GM21723 (cell line): Measurements from ENCODE around the gene STAC2.
"Not testable (repeated sequence)": the region's sequence is repeated elsewhere in the genome, so short reads cannot be mapped to it uniquely, and the experiment has no call there.

Experiments
- ATAC-seq: cut with Tn5 transposase; IDR thresholded peaks from one replicate; pipeline ENCODE4 v1.9.1; 2021; ENCODE audit warnings: mild to moderate bottlenecking, moderate library complexity; ENCODE audit not compliant: unreplicated experiment

Gene STAC2

DNA sequence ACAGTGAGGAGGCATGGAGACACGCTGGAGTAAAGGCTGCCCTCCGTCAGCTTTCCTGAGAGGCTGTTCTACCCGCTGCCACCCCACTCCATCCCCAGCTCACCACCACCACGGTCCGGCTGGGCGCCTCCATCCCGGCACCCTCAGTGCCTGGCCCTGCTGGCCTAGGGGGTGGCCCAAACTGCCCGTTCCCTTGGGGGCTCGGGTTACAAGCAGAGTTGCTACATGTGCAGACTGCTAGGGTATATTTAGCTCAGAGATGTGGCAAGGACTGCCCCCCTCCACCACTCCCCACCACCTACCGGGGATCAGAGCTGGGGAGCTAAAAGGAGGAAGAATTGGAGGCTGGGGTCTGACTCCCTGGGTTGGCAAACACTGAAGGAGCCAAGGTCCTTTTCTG lies 32.4 kb downstream of the STAC2 start:
- no peak for ATAC-seq

DNA sequence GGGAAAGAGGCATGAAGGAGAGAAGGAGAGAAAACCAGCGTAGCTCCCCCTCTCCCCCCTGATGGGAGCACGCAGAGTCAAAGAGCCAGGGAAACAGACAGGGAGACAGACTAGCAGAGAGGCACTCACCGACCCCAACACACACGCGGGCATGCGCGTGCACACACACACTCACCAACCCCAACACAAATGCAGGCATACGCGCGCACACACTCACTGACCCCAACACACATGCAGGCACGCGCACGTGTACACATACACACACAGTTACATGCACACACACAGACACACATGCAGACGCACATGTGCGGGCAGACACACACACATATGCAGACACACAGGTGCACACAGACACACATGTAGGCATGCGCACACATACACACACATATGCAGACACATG lies 32.8 kb downstream of the STAC2 start:
- ATAC-seq, result no peak

DNA sequence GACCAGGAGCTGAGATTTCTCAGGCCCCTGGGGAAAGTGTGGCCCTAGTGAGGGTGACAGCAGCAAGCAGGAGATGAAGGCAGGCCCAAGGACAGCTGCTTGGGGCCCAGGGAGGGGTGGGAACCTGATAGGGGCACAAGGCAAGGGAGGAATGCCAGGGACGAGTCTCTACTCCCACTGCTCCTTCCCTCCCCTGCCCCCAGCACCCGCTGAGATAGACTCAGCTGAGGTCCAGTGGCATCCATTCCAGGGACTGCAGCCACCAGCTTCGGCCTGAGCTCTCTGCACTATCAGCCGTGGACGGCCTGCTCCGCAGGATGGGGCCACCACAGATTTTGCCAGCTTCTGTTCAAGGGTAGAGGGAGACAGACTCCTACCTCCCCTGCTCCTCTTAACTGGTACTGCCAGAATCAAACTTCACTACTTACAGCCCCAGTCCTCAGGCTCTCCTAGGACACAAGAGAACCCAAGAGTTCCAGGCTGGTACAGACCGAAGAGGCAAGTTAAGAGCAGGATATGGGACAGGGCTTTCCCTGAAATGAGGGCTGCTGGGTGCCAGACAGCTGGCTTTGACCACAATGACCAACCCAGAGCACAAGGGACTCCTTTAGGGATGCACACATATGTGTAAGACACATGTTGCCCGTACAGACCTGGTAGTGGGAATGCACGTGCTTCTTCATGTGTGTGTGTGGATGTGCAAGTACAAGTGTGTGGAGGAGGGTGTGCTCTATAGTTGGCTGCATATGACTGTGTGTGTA lies 33.8 kb downstream of the STAC2 start:
- ATAC-seq, result no peak

DNA sequence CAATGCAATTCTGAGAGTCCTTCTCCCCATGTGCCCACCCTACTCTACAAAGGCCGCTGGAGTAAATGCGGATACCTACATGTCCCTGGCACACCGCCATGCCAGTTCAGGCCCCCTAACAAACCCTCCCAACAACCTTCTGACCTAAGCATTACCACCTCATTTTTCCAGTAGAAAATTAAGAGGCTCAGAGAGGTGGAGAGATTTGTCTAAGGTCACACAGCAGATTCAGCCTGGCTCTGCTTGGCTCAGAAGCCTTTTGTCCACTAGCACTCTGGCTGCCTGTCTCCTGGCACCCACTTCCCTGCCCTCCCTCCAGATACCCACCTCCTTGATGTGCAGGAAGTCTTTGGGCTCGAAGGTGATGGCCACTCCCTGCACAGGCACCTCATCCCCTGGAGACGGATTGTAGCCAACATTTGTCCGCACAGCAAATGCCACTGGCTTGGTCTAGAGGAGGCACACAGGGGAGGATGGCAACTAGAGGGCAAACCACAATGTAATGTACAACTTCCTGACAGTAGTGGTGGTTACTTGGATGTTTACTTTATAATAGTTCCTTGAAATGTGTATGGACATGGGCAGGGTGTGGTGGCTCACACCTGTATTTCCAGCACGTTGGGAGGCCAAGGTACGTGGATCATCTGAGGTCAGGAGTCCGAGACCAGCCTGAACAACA lies 38.5 kb downstream of the STAC2 start:
- ATAC-seq, result no peak

DNA sequence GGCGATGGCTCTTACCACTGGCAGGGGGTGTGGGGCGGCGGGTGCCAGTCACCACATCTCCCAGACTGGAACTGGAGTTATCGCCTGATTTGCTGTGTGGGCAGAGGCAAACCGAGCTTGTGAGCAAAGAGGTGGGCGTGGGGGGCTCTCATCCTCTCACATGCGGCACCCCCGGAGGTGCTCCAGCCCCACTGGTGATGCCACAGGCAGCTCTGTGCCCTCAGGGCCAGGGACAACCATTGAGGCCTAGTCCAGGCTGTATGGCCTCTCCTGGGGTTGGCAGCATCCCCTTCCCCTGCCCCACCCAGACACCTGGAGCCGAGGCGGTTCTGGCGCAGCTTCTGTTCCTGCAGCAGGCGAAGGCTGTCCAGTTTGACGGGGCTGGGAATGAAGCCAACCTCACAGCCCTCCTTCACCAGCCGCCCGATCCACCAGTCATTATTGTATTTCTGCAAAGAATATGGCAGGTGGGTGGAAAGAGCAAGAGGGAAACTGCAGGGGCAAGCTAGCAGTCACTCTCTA lies 39.2 kb downstream of the STAC2 start:
- no peak for ATAC-seq

DNA sequence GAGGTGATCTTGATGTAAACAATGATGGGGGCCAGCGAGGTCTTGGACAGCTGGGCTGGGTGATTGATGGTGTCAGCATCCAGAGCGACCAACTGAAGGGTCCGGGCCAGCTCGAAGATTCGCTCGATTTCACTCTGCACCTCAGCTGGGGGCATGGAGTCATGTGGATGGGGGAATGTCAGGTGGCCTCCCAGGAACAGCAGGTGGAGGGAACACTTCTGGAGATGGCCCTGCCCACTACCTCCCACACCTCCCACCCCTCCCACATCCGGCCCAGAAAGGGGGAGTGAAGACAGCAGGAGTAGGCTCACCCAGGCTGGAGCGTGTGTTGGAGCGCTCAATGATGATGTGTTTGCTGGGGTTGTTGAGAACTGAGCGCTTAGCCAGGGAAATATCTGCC lies 42.0 kb downstream of the STAC2 start:
- ATAC-seq, result no peak

DNA sequence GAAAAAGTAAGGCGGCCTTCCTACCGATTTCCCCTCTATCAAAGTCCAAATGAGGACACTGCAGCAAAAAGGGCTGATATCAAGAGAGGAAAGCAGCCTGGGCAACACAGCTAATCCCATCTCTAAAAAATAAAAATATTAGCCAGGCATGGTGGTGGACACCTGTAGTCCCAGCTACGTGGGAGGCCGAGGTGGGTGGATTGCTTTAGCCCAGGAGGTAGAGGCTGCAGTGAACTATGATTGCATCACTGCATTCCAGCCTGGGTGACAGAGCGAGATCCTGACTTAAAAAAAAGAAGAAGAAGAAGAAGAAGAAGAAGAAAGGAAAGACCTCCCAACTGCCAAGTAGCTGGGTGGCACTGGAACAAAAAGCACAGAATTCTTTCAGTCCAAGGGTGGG lies 42.7 kb downstream of the STAC2 start:
- no peak for ATAC-seq

DNA sequence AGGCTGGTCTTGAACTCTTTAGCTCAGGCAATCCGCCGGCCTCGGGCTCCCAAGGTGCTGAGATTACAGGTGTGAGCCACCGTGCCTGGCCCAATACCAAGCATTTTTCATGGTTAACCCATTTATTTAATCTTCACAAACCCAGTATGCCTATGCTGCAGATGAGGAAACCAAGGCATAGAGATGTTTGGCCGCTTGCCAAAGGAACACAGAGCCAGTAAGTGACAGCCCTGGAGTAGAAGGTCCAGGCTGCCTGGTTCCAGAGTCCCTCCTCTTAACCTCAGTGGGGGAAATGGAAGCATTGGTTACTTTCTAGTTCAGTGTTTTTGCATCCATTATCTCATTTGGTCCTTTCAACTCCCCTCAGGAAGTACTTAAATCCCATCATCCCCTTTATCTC lies 44.4 kb downstream of the STAC2 start:
- no peak for ATAC-seq

DNA sequence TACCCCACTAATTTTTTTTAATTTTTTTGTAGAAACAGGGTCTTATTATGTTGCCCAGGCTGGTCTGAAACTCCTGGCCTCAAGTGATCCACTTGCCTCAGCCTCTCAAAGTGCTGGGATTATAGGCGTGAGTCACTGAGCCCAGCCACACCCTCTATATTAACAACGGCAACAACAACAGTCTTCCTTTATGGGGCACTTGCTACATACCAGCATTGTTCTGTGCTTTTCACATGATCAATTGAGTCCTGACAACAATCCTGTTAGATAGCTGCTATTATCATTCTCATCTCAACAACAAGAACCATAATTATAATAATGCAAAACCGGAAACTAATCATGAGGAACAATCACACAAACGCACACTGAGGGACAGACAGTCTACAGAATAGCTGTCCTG lies 47.2 kb downstream of the STAC2 start:
- no peak for ATAC-seq

DNA sequence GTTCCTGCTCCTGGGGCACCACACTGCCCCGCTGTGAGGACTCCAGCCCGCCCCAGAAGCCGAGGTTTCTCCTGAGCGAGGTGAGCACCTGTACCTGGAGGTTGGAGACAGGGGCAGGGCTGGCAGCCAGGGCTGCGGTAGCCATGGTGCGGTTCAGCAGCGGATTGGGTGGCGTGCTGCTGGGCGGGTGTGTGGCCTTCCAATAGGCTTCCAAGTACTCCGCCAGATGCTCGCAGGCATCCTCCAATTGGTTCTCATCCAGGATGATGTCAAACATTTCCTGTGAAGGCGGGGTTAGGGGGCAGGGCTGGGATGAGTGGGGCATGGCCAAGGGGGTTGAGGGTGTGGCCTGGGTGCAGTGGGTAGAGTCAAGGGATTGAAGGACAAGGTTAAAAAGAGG lies 48.5 kb downstream of the STAC2 start:
- ATAC-seq, result no peak

DNA sequence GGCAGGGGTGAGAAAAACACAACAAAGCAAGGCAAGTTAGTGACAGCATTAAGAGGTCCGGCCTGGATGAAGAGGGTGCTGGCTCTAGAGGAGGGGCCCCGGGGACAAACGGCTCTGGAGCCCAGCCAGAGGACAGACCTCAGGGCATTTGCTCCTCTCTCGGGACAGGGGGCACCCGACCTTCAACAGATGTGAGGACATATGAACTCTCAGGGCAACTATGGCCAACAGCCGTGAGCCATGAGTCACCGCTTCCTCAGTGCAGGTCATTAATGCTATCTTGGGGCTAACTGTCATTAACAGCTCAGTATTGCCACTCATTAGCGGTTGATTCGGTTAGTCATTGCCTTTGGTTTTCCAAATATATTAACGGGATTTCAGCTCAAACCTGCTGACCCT lies 50.1 kb downstream of the STAC2 start:
- ATAC-seq, result no peak

DNA sequence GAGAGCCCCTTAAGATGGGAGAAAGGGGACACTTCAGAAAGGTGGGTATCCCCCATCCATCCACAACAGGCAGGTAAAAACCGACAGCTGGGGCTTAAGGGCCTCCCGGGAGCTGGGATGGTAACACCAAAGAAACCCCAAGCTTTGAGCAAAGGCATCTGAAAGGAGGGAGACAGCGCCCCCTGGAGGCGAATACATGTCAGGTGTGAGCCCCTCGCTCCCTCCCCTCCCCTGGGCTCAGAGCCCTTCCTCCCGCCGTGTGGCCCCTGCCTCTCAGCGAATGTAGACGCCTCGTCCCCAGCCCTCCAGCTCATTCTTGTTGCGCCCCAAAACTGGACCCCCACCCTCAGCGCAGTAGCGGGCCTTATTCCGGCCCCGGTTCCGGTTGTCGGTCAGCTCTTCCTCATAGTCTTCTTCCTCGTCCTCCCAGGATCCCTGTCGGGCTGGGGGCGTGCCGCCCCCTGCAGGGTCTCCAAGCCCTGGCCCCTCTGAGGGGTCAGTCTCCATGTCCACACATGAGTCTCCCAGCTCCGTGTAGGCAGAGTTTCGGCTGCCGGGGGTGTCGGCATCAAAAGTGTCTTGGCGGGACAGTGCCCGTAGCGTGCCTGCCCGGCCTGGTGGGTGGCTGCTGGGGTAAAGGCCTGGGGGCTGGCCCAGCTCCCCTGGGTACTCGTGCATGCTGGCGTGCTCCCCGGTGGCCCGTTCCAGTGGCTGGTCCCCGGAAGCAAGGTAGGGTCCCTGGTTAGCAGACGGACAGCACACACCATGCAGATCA lies 50.6 kb downstream of the STAC2 start:
- no peak for ATAC-seq

DNA sequence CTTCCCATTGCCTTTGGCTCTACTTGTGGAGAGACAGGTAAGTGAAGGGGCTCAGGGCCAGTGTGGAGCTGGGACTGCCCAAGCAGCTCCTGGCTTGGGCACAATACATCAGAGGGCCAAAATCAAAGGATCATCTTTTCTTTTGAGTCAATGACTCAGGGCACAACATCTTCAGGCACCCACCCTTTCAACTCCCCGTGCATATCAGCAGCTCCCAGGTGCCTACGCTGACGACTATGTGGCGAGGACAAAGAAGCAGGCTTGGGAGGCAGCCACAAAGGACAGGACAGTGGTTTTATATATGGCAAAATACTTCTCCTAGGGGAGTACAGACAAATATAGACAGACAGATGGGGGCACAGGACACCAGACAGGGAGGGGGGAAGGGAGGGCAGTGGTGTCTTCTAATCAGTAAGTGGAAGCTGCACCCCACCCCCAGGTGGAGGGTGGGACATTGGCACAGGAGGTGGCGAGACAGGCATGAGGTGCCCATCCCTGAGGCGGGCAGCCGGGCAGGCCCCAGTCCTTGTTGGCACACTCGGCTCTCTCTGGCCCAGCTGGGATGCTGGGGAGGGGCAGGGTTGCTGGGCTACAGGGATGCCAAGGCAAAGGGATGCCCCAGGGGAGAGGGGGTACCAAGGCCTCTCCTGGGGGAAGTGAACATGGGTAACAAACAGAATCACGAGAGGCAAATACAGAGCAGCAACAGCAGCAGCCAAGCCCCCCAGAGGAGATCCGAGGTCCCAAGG lies 52.0 kb downstream of the STAC2 start:
- no peak for ATAC-seq

DNA sequence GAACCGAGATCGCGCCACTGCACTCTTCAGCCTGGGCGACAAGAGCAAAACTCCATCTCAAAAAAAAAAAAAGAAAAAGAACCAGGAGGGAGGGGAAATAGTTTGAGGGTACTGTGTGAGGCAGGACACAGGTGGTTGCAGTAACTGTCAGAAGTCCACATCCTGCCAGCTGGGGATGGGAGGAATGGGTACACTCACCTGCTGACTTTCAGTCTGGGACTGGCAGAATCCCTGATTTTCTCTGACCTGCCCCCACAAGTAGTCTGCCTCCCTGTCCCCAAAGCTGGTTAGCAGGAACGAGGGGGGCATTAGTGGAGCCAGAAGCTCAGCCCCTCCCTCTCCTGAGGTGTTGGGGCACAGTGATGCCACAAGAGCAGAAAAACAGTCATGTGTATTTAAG lies 52.7 kb downstream of the STAC2 start:
- no peak for ATAC-seq

DNA sequence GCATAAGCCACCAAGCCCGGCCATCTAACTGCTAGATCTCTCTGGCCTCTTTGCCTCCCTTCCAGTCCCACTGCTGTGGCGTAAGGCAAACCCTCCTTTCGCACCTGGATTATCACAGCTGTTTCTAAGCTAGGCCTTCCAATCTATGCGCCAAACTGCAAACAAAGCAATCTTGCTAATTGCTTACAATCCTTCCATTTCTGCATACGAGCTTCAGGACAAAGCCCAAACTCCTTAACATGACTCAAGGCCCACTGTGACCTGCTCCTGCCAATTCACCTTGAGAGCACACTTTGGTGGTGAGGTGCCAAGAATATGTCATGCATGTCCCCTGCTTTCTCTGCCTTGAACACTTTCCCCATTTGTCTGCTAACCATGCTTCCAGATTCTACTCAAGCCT lies 53.8 kb downstream of the STAC2 start:
- no peak for ATAC-seq

DNA sequence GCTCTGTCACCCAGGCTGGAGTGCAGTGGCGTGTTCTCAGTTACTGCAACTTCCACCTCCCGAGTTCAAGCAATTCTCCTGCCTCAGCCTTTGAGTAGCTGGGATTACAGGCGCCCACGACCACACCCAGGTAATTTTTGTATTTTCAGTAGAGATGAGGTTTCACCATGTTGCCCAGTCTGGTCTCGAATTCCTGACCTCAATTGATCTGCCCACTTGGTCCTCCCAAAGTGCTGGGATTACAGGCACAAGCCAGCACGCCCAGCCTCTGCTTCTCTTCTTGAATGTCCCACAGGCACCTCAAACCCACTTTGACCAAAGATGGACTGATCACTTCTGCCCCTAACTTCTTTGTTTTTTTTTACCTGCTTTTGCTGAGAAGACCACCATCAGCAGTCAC lies 55.2 kb downstream of the STAC2 start:
- no peak for ATAC-seq

DNA sequence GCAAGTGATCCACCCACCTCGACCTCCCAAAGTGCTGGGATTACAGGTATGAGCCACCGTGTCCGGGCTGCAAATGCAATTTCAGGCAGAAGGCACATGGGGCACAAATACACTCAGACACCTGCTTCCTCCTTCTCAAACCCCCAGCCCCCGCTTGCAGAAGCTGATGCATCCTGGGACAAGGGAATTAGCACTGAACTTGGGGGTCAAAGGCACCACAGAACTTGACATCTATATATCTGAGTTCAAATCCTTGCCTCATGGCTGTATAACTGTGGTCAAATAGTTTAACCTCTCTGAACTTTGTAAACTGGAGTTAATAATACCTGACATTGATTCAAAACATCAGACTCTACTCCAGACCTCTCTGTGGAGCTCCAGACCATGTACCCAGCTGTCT lies 55.6 kb downstream of the STAC2 start:
- ATAC-seq, result no peak

DNA sequence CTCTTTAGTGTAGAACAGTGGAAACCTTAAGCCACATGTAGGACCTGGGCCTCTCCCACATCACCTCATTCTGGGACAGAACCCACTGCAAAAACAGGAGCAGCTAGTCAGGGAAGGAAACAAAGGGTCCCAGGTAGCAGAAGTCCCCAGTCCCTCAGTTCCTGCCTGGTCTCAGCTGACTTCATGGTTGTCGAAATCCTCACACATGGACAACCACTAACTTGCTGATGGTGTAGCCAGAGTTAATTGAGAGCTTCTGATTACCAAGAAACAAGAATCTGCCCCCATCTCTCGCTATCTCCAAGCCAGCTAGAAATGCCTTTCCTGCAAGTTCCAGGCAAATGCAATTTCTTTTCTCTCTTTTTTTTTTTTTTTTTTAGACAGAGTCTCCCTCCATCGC lies 56.2 kb downstream of the STAC2 start:
- no peak for ATAC-seq

DNA sequence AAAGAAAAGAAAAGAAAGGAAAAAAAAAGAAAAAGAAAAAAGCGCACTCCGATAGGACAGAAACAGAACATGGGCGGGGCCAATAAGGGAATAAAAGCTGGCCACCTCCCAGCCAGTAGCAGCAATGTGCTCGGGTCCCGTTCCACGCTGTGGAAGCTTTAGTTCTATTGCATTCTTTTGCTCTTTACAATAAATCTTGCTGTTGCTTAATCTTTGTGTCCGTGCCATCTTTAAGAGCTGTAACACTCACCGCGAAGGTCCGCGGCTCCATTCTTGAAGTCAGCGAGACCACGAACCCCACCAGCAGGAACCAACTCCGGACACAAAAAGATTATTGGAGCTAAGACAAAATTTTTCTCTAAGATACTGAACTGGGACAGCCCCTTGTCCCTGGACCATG lies 56.6 kb downstream of the STAC2 start:
- no peak for ATAC-seq

DNA sequence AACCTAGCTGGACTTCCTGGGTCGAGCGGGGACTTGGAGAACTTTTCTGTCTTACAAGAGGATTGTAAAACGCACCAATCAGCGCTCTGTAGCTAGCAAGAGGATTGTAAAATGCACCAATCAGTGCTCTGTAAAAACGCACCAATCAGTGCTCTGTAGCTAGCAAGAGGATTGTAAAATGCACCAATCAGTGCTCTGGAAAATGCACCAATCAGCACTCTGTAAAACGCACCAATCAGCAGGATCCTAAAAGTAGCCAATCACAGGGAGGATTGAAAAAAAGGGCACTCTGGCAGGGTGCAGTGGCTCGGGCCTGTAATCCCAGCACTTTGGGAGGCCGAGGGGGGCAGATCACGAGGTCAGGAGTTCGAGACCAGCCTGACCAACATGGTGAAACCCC lies 57.2 kb downstream of the STAC2 start:
- not testable (repeated sequence) for ATAC-seq

DNA sequence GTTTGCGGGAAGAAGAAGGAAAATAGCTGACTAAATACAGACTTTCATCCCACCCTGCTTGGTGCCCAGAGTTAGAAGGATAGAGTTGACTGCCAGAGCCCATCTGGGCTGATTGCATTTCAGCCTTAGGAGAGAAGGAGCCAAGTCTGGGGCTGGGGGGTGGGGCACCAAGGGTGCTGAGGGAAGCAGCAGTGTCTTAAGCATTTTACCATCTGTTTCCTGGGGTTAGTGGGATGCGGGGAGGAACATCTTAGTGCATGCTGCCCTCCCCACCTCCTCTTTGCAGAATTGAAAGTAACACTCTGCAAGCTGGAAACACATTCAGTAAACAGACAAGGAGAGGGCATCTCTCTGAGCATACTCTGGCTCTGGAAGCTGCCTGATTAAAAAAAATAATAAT lies 58.3 kb downstream of the STAC2 start:
- ATAC-seq, result no peak
